Measurements from ENCODE around the gene TRIM15.
"Not testable (repeated sequence)": the region's sequence is repeated elsewhere in the genome, so short reads cannot be mapped to it uniquely, and the experiment has no call there.

- TF ChIP-seq POLR2AphosphoS5 (IDR thresholded peaks at IDR 0.05; ENCODE audit: low read depth, low read length); POLR2A (IDR thresholded peaks at IDR 0.05; ENCODE audit: low read depth, low read length); TAF1 (IDR thresholded peaks at IDR 0.05; ENCODE audit: borderline replicate concordance, low read depth, low read length): not testable (repeated sequence)
Observed at GRCh38 chr6:30221956-30222355, 58.6 kb downstream of the TRIM15 start.

All from GM12892 (cell line).